Liver (tissue), 3 donors: ENCODE measurements around the gene SEMA5A.

Source experiments
- FOXA1 ChIP-seq: IDR thresholded peaks from 2 replicates; pipeline ENCODE4 v1.6.1; 2016; ENCODE audit warnings: antibody characterized with exemption
- HNF4A ChIP-seq, 2 donors: conservative IDR thresholded peaks; 2 replicates each; pipeline ENCODE4 v1.6.1; 2016; ENCODE audit warnings: antibody characterized with exemption in 2 of 2, mild to moderate bottlenecking in 2 of 2
- SP1 ChIP-seq: IDR thresholded peaks from 2 replicates; pipeline ENCODE4 v1.6.1; 2018; ENCODE audit warnings: antibody characterized with exemption, mild to moderate bottlenecking
- YY1 ChIP-seq: IDR thresholded peaks from 2 replicates; pipeline ENCODE4 v1.6.1; 2016; ENCODE audit warnings: antibody characterized with exemption, mild to moderate bottlenecking
- TF ChIP-seq, protein P1 (sequence below): IDR thresholded peaks from 2 replicates; pipeline ENCODE4 v1.6.1; 2016; ENCODE audit warnings: antibody characterized with exemption, mild to moderate bottlenecking
- TF ChIP-seq, protein P2 (sequence below): fragments of 150-350 bp; IDR thresholded peaks from 2 replicates; pipeline ENCODE4 v1.5.1; 2017; ENCODE audit warnings: improper control_type of control experiment, low read depth, low read length; ENCODE audit not compliant: missing input control
- TF ChIP-seq, protein P3 (sequence below): IDR thresholded peaks from 2 replicates; pipeline ENCODE4 v1.6.1; 2016; ENCODE audit warnings: antibody characterized with exemption
- donor health status: healthy.
- donor health status: healthy.

DNA sequence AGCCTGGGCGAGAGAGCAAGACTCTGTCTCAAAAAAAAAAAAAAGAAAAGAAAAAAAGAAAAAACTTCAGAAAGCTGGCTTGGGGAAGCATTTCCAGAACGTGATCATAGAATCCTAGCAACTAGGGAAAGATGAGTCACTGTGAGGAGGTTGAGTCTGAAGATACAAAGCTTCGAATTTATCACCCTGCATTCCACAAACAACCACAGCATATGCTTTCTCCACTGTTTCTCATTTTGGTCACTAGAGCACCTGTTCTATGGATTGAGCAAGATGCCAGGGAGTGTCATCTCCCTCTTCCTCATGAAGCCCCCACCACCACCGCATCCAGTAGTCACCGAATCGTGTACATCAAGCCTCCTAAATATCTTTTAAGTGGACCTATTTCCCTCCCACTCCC is 37.9 kb downstream of the SEMA5A start:
- TF ChIP-seq HNF4A (conservative IDR thresholded peaks at IDR 0.05) (no peak), SP1 (no peak), FOXA1 (no peak), YY1 (no peak)
- TF ChIP-seq, protein P1, sequence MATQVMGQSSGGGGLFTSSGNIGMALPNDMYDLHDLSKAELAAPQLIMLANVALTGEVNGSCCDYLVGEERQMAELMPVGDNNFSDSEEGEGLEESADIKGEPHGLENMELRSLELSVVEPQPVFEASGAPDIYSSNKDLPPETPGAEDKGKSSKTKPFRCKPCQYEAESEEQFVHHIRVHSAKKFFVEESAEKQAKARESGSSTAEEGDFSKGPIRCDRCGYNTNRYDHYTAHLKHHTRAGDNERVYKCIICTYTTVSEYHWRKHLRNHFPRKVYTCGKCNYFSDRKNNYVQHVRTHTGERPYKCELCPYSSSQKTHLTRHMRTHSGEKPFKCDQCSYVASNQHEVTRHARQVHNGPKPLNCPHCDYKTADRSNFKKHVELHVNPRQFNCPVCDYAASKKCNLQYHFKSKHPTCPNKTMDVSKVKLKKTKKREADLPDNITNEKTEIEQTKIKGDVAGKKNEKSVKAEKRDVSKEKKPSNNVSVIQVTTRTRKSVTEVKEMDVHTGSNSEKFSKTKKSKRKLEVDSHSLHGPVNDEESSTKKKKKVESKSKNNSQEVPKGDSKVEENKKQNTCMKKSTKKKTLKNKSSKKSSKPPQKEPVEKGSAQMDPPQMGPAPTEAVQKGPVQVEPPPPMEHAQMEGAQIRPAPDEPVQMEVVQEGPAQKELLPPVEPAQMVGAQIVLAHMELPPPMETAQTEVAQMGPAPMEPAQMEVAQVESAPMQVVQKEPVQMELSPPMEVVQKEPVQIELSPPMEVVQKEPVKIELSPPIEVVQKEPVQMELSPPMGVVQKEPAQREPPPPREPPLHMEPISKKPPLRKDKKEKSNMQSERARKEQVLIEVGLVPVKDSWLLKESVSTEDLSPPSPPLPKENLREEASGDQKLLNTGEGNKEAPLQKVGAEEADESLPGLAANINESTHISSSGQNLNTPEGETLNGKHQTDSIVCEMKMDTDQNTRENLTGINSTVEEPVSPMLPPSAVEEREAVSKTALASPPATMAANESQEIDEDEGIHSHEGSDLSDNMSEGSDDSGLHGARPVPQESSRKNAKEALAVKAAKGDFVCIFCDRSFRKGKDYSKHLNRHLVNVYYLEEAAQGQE = no peak
- TF ChIP-seq, protein P2, sequence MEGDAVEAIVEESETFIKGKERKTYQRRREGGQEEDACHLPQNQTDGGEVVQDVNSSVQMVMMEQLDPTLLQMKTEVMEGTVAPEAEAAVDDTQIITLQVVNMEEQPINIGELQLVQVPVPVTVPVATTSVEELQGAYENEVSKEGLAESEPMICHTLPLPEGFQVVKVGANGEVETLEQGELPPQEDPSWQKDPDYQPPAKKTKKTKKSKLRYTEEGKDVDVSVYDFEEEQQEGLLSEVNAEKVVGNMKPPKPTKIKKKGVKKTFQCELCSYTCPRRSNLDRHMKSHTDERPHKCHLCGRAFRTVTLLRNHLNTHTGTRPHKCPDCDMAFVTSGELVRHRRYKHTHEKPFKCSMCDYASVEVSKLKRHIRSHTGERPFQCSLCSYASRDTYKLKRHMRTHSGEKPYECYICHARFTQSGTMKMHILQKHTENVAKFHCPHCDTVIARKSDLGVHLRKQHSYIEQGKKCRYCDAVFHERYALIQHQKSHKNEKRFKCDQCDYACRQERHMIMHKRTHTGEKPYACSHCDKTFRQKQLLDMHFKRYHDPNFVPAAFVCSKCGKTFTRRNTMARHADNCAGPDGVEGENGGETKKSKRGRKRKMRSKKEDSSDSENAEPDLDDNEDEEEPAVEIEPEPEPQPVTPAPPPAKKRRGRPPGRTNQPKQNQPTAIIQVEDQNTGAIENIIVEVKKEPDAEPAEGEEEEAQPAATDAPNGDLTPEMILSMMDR = no peak
- TF ChIP-seq, protein P3, sequence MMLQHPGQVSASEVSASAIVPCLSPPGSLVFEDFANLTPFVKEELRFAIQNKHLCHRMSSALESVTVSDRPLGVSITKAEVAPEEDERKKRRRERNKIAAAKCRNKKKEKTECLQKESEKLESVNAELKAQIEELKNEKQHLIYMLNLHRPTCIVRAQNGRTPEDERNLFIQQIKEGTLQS = no peak
